ENCODE data around the gene BTNL9.
"Not testable (repeated sequence)": the region's sequence is repeated elsewhere in the genome, so short reads cannot be mapped to it uniquely, and the experiment has no call there.

The BTNL9 gene

DNA sequence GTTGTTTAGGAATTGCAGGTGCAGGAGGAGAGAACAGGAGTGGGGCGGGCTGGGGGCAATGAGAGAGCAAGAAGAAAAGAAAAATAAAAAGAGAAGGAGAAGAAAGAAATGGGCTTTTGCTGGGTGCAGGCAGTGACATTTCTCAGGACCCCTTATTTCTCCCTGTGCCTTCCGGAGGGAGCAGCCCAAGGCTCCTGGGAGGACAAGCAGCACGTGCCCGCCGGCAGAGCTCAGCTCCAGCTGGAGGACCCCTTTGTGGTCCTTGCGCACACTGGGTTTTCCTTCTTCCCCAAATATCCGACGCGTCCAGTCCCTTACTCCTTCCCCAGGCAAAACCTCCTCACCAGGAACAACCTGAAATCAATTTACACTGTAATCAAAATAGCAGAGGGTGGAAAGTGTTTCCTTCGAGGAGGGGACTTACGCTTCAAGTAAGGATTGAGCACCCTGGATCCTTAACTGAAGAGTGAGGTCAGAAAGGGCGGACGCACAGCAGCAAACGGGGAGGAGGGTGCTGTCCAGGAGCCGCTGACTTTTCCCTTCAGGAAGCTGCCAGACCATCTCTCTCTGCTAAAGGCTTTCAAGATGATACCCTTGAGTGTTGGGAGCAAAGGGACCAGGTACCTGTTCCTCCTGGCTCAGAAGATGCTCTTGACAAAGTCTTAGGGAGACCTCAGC lies 2.1 kb downstream of the BTNL9 start:
- no peak for FAIRE-seq

DNA sequence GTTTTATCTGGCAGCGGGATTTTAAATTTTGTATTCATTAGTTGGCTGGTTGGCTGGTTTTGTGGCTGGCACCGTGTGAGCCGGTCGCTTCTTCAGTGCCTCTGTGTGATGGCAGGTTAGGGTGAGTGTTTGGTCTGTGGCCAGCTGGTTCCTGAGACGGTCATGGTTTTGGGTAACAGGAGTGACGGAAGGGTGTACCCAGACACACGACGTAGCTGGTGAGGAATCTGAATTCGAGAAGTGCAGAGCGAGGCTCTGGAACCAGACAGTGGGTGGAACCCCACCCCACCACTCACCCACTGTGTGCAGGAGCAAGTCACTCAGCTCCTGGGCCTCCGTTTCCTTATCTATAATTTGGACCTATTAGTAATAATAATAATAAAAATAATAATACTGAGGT lies 2.7 kb downstream of the BTNL9 start:
- DNase-seq (ENCODE audit: insufficient read length, low spot score): no peak
- FAIRE-seq: no peak

More for the DNA sequence above, 2.1 kb downstream of the BTNL9 start:
- no peak for DNase-seq (ENCODE audit: insufficient read length, low spot score)

DNA sequence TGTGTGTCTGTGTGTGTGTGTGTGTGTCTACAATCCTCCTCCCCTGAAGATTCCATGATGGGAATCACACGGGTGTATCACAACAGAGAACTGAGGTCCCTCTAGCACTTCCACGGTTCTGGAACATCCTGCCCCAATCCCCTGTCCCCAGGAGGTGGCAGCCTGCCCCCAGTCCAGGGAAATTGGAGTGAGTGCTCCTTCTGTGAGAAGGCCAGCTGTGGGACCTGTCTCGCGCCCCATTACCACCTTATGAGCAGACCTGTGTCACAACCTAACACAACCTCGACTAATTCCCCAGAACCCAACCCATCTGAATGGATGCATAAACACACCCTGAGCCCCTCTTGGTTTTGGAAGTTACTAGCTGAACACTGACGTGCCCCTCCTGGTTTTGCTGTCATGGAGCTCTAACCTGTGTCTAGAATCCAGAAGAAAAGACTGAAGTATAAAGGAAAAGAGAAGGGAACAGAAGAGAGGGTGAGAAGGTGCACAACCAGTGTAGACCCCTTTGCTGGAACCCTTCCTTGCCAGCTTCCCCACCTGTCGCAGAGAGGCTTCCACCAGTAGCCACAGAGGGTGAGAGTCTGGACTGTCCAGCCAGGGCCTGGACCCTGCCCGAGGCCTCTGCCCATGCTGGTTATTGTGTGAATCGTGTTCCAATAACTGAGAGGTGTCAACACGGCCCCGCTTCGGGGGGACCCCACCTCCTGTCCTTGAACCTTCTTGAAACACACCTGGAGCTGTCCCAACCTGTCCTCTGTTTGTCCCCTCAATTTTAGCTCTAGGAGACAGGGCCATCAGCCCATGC lies 3.4 kb downstream of the BTNL9 start:
- DNase-seq (ENCODE audit: insufficient read length, low spot score) (no peak), FAIRE-seq (no peak)

DNA sequence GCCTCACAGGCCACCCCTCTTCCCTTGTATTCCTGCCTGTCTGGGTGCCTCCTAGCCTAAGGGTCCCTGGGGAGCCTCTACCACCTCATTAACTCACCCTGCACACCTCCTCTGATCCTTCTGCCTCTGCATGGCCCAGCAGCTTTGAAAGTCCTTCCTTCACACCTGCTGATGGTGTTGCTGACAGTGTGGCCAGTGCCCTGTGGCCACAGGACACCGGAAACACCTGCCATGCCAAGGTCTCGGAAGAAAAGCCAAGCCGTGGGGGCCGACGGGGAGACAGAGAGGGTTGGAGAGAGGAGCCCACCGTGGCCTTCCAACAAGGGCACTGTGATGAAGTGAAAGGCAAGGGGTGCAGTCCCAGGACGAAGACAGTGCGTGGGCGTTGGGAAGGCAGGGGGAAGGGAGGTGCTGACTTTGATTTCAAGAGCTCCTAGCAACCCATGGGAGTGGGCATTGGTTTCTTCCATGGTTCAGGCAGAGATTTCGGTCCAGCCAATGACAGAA lies 4.1 kb downstream of the BTNL9 start:
- no peak for DNase-seq (ENCODE audit: insufficient read length, low spot score)
- no peak for FAIRE-seq

GRCh38 chr5:181044662-181045305 lies 4.7 kb downstream of the BTNL9 start:
- no peak for FAIRE-seq
- no peak for DNase-seq (ENCODE audit: insufficient read length, low spot score)

DNA sequence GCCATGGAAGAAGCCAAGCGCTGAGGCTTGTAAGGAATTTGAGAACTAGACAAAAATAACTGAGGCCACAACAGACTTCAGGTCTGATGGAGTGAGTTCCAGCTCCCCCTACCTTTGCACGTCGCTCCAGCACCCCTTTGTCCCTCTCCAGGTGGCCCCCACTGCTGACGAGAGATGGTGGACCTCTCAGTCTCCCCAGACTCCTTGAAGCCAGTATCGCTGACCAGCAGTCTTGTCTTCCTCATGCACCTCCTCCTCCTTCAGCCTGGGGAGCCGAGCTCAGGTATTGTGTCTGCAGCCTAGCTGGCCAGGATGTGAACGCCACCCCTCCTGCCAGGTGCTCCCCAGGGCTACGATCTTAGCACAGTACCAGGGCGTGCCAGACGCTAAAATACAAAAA lies 5.2 kb downstream of the BTNL9 start:
- FAIRE-seq (no peak), DNase-seq (ENCODE audit: insufficient read length, low spot score) (no peak)

DNA sequence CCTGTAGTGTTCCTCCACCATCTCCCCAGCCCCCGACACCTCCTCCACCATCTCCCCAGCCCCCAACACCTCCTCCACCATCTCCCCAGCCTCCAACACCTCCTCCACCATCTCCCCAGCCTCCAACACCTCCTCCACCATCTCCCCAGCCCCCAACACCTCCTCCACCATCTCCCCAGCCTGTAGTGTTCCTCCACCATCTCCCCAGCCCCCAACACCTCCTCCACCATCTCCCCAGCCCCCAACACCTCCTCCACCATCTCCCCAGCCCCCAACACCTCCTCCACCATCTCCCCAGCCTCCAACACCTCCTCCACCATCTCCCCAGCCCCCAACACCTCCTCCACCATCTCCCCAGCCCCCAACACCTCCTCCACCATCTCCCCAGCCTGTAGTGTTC lies 5.8 kb downstream of the BTNL9 start:
- not testable (repeated sequence) for FAIRE-seq; DNase-seq (ENCODE audit: insufficient read length, low spot score)

DNA sequence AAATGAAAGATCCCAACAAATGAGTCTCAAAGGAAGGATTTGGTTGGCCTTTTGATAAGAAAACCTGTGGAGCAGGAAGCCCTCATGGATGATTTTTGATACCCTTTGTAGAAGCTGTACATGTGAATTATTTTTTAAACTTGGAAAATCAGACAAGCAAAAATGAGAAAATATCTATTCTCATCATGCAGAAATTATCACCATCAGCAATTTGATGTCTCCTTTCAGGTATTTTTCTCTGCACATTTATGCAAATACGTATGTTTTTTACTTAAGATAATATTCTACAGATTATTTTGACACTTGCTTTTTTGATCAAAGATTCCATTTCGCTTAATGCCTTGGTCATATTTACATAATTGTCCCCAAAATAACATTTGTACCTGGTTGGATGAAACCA lies 7.2 kb downstream of the BTNL9 start:
- DNase-seq (ENCODE audit: insufficient read length, low spot score): no peak
- FAIRE-seq: no peak

DNA sequence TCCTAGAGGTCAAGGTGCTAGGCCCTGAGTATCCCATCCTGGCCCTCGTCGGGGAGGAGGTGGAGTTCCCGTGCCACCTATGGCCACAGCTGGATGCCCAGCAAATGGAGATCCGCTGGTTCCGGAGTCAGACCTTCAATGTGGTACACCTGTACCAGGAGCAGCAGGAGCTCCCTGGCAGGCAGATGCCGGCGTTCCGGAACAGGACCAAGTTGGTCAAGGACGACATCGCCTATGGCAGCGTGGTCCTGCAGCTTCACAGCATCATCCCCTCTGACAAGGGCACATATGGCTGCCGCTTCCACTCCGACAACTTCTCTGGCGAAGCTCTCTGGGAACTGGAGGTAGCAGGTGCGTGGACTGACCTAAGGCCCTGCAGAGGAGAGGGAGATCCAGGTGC lies 7.9 kb downstream of the BTNL9 start:
- DNase-seq (ENCODE audit: insufficient read length, low spot score) (no peak), FAIRE-seq (no peak)

GRCh38 chr5:181050016-181050415 lies 9.9 kb downstream of the BTNL9 start:
- DNase-seq (ENCODE audit: insufficient read length, low spot score) (no peak), FAIRE-seq (no peak)

- FAIRE-seq: no peak
- DNase-seq (ENCODE audit: insufficient read length, low spot score): no peak
Observed at GRCh38 chr5:181051841-181052671, 12.0 kb downstream of the BTNL9 start.

GRCh38 chr5:181052672-181053487 lies 12.8 kb downstream of the BTNL9 start:
- FAIRE-seq (no peak), DNase-seq (ENCODE audit: insufficient read length, low spot score) (no peak)

GRCh38 chr5:181053488-181054121 lies 13.5 kb downstream of the BTNL9 start:
- no peak for FAIRE-seq
- DNase-seq (ENCODE audit: insufficient read length, low spot score): no peak

GRCh38 chr5:181054138-181054537 lies 14.1 kb downstream of the BTNL9 start:
- FAIRE-seq (no peak), DNase-seq (ENCODE audit: insufficient read length, low spot score) (no peak)

DNA sequence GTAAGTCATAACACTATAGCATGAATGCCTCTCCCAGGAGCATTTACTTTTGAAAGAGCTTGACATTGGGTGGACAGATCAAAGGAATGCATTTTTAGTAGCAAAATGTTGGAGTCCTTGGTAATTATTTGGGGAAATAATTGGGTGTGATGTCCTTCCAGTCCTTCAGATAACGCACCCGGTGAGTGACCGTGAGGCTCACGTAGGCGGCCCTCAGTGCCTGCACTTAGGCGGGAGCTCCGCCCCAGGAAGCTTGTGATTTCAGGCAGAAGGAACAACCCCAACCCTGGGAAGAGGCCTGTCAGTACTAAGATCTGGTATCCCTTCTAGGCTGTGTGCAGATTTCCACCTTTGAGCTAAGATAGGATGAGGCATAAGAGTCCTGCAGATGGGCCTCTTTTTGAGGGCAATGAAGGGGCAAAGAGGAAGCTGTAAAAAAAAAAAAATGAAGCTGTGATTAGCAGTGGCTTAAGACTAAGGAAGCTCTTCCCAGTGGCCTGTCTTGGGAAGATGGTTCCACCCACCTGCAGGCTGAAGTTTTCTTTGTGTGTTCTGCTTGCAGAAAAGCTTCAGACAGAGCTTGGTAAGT lies 14.9 kb downstream of the BTNL9 start:
- FAIRE-seq: no peak
- no peak for DNase-seq (ENCODE audit: insufficient read length, low spot score)

- FAIRE-seq (no peak), DNase-seq (ENCODE audit: insufficient read length, low spot score) (no peak)
Observed at GRCh38 chr5:181056431-181056830, 16.4 kb downstream of the BTNL9 start.

- FAIRE-seq: no peak
- no peak for DNase-seq (ENCODE audit: insufficient read length, low spot score)
Observed at GRCh38 chr5:181058321-181058720, 18.3 kb downstream of the BTNL9 start.

DNA sequence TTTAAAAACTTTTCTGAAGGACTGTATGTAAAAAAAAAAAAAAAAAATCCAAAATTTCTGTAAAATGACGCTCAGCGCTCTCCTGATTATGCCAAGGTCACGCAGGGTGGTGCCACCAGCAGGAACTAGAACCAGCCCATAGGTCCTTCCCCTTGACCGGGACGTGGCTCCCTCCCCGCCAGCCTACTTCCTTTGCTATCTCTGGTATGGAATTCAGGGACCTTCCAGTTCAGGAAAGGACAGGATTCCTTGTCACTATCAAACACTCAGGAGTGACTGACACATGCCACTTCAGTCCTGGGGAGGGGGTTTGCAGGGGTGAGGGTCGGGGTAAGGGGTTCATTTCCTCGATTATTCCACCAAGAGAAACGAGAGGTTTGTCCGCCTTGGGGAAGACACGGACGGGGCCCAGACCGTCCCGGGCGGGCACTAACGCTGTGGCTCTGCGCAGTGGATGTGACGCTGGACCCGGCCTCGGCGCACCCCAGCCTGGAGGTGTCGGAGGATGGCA lies 18.8 kb downstream of the BTNL9 start:
- DNase-seq (ENCODE audit: insufficient read length, low spot score) (no peak), FAIRE-seq (no peak)
